ENCODE results near the gene HELT. TPM values are rescaled to one million over a fixed set of nuclear protein-coding genes. Genes with fewer than 3 reads are reported as not detected.

HELT gene
- total and polyA plus RNA-seq, 2 of the 4 experiments (the other 2 are of a cell fraction), result not detected

GRCh38 chr4:185023471-185023870, 5.2 kb downstream of the HELT start:
- WGBS, 2 experiments (ENCODE audit: extremely low coverage in 2 of 2, insufficient read length in 1 of 2), result 18% methylated on average over 6 of the region's 9 CpGs; no CpG with 5 or more reads in 1 of the 2 experiments
- H4K91ac ChIP-seq (ENCODE audit: insufficient read depth, low read depth, low read length), result no peak overlapping the region
- no peak overlapping the region for H2BK5ac ChIP-seq (ENCODE audit: low read depth, low read length, poor library complexity, severe bottlenecking)
- ChIA-PET CTCF (interaction anchor here (0.8 to 1.9 kb wide), 2 partner anchors 8 to 16 kb away, joined by 3 to 6 read pairs; no protein-coding TSS in a partner anchor), POLR2A (ENCODE audit: unreplicated experiment) (no interaction called here)
- H3K56ac ChIP-seq (ENCODE audit: extremely low read depth, insufficient read depth, low read length), result no peak overlapping the region
- H3K14ac ChIP-seq (replicated peaks; ENCODE audit: low read depth, low read length), result no peak overlapping the region
- H2AK5ac ChIP-seq (ENCODE audit: low read depth, low read length), result no peak overlapping the region
- H3K4me2 ChIP-seq (ENCODE audit: low read depth, low read length), result no peak overlapping the region
- H3K36me3 ChIP-seq (ENCODE audit: control insufficient read depth, insufficient read depth, low read length), result no peaks in the 10 kb centered on the region
- H3K9ac ChIP-seq (ENCODE audit: low read depth, low read length), result no peak overlapping the region
- no peak for ATAC-seq (ENCODE audit: low read depth)
- no peak overlapping the region for H3K4ac ChIP-seq (ENCODE audit: low read depth, low read length)
- no peaks in the 10 kb centered on the region for H4K20me1 ChIP-seq (ENCODE audit: insufficient read depth, low read length)
- no peaks in the 10 kb centered on the region for H3K4me1 ChIP-seq (ENCODE audit: control insufficient read depth, insufficient read depth, low read length)
- no peak overlapping the region for H2AFZ ChIP-seq (replicated peaks; ENCODE audit: low read length, poor library complexity)
- intact Hi-C loops (cut with micrococcal nuclease), result no loop called here
- H3K18ac ChIP-seq (ENCODE audit: low read depth, low read length), result no peak overlapping the region
- BruUV-seq (replicated peaks), result no TSS peak
- peaks cover 54% of the 10 kb centered on the region for H3K27me3 ChIP-seq (ENCODE audit: control insufficient read depth, insufficient read depth, low read length)
- in situ Hi-C loops (cut with MboI; ENCODE audit: low sequenced_read_pairs), result no loop called here
- H4K5ac ChIP-seq (ENCODE audit: low read depth, low read length), result no peak overlapping the region
- TF ChIP-seq, protein P1, sequence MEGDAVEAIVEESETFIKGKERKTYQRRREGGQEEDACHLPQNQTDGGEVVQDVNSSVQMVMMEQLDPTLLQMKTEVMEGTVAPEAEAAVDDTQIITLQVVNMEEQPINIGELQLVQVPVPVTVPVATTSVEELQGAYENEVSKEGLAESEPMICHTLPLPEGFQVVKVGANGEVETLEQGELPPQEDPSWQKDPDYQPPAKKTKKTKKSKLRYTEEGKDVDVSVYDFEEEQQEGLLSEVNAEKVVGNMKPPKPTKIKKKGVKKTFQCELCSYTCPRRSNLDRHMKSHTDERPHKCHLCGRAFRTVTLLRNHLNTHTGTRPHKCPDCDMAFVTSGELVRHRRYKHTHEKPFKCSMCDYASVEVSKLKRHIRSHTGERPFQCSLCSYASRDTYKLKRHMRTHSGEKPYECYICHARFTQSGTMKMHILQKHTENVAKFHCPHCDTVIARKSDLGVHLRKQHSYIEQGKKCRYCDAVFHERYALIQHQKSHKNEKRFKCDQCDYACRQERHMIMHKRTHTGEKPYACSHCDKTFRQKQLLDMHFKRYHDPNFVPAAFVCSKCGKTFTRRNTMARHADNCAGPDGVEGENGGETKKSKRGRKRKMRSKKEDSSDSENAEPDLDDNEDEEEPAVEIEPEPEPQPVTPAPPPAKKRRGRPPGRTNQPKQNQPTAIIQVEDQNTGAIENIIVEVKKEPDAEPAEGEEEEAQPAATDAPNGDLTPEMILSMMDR (conservative IDR thresholded peaks at IDR 0.05; ENCODE audit: low read depth, low read length), result no peak
- TF ChIP-seq NFE2L2 (IDR thresholded peaks at IDR 0.05; ENCODE audit: low read depth, low read length), result no peak
- TF ChIP-seq BHLHE40 (IDR thresholded peaks at IDR 0.05; ENCODE audit: low read depth, low read length), result no peak
- no peak for TF ChIP-seq SMC3 (IDR thresholded peaks at IDR 0.05; ENCODE audit: low read depth, low read length)
- TF ChIP-seq MAZ (IDR thresholded peaks at IDR 0.05; ENCODE audit: borderline replicate concordance, low read depth, low read length), result no peak
- no peak for TF ChIP-seq MXI1 (IDR thresholded peaks at IDR 0.05; ENCODE audit: borderline replicate concordance, low read depth, low read length)
- TF ChIP-seq POLR2A (IDR thresholded peaks at IDR 0.05; ENCODE audit: low read depth, low read length), result no peak
- no peaks in the 10 kb centered on the region for H3K9me3 ChIP-seq (ENCODE audit: control insufficient read depth, insufficient read depth, low read length)
- H2BK15ac ChIP-seq (ENCODE audit: low read depth, low read length), result no peak overlapping the region
- no peak overlapping the region for H2BK120ac ChIP-seq (ENCODE audit: low read depth, low read length)
- dilution Hi-C loops (cut with HindIII; ENCODE audit: low sequenced_read_pairs, unreplicated experiment), result no loop called here
- no peak overlapping the region for H4K8ac ChIP-seq (ENCODE audit: low read depth in 2 of 2, low read length in 2 of 2)
- H3K79me1 ChIP-seq (ENCODE audit: low read depth in 1 of 2, low read length in 2 of 2), result no peaks in the 10 kb centered on the region
- H2BK20ac ChIP-seq (ENCODE audit: low read depth, low read length), result no peak overlapping the region
- no peak overlapping the region for H2AK9ac ChIP-seq (replicated peaks; ENCODE audit: low read depth, low read length, poor library complexity)
- no peak overlapping the region for H3K23ac ChIP-seq (ENCODE audit: low read depth, low read length)
- H3K27ac ChIP-seq (ENCODE audit: insufficient read depth, low read length), result no peak overlapping the region
- H3K9me1 ChIP-seq (ENCODE audit: insufficient read depth, low read length), result no peaks in the 10 kb centered on the region
- H3K4me3 ChIP-seq (ENCODE audit: insufficient read depth, low read depth, low read length), result no peak overlapping the region
- no peak for DNase-seq
